ENCODE results near the gene BFSP1.
A peak's percentile ranks its signal among the peaks of the same experiment; 100 is the strongest.

BFSP1 gene

GRCh38 chr20:17530716-17531664, at the start of gene BFSP1:
BFSP1 (minus strand) TSS chr20:17531379; CDS start chr20:17531329, 50 bp downstream.
- peak; percentile 51 for DNase-seq

- DNase-seq = no peak
Observed at GRCh38 chr20:17580895-17581294, 49.7 kb upstream of the BFSP1 start.

- no peak for DNase-seq
Observed at GRCh38 chr20:17579369-17580039, 48.3 kb upstream of the BFSP1 start.

- no peak for DNase-seq
Observed at GRCh38 chr20:17576215-17576614, 45.0 kb upstream of the BFSP1 start.

- no peak for DNase-seq
Observed at GRCh38 chr20:17573463-17573862, 42.3 kb upstream of the BFSP1 start.

- DNase-seq = no peak
Observed at GRCh38 chr20:17572034-17572638, 41.0 kb upstream of the BFSP1 start.

- DNase-seq = no peak
Observed at GRCh38 chr20:17571153-17571527, 40.0 kb upstream of the BFSP1 start.

- no peak for DNase-seq
Observed at GRCh38 chr20:17570347-17571152, 39.4 kb upstream of the BFSP1 start.

- peak; percentile 86 for DNase-seq
Observed at GRCh38 chr20:17569616-17570346, 38.6 kb upstream of the BFSP1 start, which contains the start of gene DSTN. DSTN (plus strand) TSS chr20:17570075; CDS start chr20:17570209, 134 bp downstream.

- no peak for DNase-seq
Observed at GRCh38 chr20:17568972-17569521, 37.9 kb upstream of the BFSP1 start.

GRCh38 chr20:17568045-17568788, 37.0 kb upstream of the BFSP1 start:
- no peak for DNase-seq

GRCh38 chr20:17566345-17566744, 35.2 kb upstream of the BFSP1 start:
- DNase-seq = no peak

- DNase-seq = no peak
Observed at GRCh38 chr20:17565169-17565845, 34.1 kb upstream of the BFSP1 start.

GRCh38 chr20:17562804-17563305, 31.7 kb upstream of the BFSP1 start:
- no peak for DNase-seq

- no peak for DNase-seq
Observed at GRCh38 chr20:17560344-17561074, 29.3 kb upstream of the BFSP1 start.

- DNase-seq = no peak
Observed at GRCh38 chr20:17559338-17559737, 28.2 kb upstream of the BFSP1 start.

- DNase-seq = no peak
Observed at GRCh38 chr20:17558941-17559304, 27.7 kb upstream of the BFSP1 start.

- DNase-seq = no peak
Observed at GRCh38 chr20:17558154-17558940, 27.2 kb upstream of the BFSP1 start.

- DNase-seq = no peak
Observed at GRCh38 chr20:17557675-17558006, 26.5 kb upstream of the BFSP1 start.
